Astrocyte (in vitro differentiated cells and primary cell): ENCODE data around the gene NR2F1.

Experiments
- EZH2 ChIP-seq: IDR thresholded peaks from 2 replicates; pipeline ENCODE4 v1.6.1; 2012; ENCODE audit warnings: mild to moderate bottlenecking, low read length, inconsistent platforms; ENCODE audit not compliant: insufficient read depth
- TF ChIP-seq, protein P1 (sequence below): IDR thresholded peaks from 2 replicates; pipeline ENCODE4 v1.5.1; 2011; ENCODE audit warnings: low read depth, mild to moderate bottlenecking, inconsistent platforms, low read length, moderate library complexity; ENCODE audit not compliant: insufficient read depth

- TF ChIP-seq, protein P1, sequence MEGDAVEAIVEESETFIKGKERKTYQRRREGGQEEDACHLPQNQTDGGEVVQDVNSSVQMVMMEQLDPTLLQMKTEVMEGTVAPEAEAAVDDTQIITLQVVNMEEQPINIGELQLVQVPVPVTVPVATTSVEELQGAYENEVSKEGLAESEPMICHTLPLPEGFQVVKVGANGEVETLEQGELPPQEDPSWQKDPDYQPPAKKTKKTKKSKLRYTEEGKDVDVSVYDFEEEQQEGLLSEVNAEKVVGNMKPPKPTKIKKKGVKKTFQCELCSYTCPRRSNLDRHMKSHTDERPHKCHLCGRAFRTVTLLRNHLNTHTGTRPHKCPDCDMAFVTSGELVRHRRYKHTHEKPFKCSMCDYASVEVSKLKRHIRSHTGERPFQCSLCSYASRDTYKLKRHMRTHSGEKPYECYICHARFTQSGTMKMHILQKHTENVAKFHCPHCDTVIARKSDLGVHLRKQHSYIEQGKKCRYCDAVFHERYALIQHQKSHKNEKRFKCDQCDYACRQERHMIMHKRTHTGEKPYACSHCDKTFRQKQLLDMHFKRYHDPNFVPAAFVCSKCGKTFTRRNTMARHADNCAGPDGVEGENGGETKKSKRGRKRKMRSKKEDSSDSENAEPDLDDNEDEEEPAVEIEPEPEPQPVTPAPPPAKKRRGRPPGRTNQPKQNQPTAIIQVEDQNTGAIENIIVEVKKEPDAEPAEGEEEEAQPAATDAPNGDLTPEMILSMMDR, result no peak
- no peak for TF ChIP-seq EZH2
Measured at GRCh38 chr5:93589152-93589828, 6.3 kb downstream of the NR2F1 start.
